M059J (cell line): ENCODE data around the gene CES2. TPM values are rescaled to one million over a fixed set of nuclear protein-coding genes. Genes with fewer than 3 reads are reported as not detected.
A peak's percentile ranks its signal among the peaks of the same experiment; 100 is the strongest.
"Not testable (repeated sequence)": the region's sequence is repeated elsewhere in the genome, so short reads cannot be mapped to it uniquely, and the experiment has no call there.

ENCODE experiments used
- DNase-seq: peaks from one replicate; pipeline ENCODE4 v3.0.0-alpha.2; 2012; ENCODE audit warnings: low read depth
- total RNA-seq: library from RNA; depleted of rRNA; stranded (reverse); fragments of >200 nt; shearing (Covaris generic); gene quantifications from 2 replicates; pipeline ENCODE4 v1.2.3, GENCODE V29; 2014; rRNA removed

Gene CES2, protein sequence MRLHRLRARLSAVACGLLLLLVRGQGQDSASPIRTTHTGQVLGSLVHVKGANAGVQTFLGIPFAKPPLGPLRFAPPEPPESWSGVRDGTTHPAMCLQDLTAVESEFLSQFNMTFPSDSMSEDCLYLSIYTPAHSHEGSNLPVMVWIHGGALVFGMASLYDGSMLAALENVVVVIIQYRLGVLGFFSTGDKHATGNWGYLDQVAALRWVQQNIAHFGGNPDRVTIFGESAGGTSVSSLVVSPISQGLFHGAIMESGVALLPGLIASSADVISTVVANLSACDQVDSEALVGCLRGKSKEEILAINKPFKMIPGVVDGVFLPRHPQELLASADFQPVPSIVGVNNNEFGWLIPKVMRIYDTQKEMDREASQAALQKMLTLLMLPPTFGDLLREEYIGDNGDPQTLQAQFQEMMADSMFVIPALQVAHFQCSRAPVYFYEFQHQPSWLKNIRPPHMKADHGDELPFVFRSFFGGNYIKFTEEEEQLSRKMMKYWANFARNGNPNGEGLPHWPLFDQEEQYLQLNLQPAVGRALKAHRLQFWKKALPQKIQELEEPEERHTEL
- total RNA-seq, result 15.9 and 26.6 TPM in 2 replicates

DNA sequence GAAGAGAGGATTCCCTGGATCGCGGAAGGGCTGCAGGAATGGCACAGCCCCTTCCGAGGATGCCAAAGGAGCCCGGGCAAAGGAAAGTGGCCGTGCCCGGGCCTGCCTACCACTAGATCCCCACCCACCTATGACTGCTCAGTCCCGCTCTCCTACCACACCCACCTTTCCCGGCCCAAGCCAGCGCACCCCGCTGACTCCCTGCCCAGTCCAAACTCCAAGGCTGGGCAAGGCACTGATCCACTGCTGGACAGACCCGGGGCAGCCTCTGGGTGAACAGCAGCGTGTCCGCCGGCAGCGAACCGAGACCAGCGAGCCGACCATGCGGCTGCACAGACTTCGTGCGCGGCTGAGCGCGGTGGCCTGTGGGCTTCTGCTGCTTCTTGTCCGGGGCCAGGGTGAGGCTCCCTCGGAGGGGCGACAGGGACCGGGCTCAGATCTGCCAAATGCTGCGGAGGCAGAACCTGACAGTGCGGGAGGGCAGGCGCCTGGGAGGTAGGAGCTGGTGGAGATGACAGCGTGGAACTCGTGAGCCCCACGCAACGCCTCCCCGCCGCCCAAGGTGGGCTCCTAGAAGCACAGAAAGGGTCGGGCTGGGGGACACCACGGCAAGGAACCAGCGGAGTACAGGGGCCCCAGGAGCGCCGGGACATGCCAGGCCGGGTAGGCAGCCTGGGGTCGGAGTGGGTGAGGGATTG, at the start of gene CES2:
Gene CES2 (plus strand): TSS at position 203 of the 698 bp plus-strand sequence. CDS start 120 bp downstream, at position 323.
- DNase-seq, result peak; percentile 50

DNA sequence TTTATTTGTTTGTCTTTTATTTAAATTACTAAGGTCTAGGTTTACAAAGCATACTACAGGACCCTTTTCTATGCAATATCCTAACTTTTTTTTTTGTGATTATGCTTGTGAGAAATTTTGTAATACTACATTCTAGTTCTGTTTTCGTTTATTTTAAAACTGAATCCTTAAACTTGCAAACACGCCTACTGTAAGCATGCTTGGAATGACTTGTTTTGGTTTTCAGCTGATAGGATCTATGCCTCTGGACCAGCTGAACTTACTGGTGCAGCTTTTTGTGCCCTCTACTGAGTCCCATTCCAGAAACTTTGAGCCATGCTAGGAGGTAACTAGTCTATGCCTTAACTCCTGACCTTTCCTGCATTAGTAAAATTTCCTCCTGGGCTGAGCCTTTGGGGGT, 49.0 kb upstream of the CES2 start:
- DNase-seq, result peak; percentile 43

DNA sequence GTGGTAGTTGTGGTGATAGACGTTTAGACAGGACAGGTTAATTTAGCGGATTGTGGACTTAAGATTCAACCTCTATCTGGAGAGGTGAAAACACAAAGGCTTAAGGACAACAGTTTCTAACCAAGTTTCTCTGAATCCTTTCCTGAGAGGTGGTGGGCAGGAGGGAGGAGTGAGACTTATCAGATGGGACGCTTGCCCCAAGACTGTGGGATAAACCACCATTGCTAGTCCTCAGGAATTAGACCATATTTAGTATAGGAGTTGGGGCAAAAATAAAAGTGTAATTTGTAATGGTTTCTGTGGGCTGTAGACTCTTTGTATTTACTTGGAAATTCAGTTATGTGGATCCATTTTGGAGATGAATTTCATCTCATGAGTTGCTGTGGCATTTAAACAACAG, 48.4 kb upstream of the CES2 start:
- peak; percentile 69 for DNase-seq

DNA sequence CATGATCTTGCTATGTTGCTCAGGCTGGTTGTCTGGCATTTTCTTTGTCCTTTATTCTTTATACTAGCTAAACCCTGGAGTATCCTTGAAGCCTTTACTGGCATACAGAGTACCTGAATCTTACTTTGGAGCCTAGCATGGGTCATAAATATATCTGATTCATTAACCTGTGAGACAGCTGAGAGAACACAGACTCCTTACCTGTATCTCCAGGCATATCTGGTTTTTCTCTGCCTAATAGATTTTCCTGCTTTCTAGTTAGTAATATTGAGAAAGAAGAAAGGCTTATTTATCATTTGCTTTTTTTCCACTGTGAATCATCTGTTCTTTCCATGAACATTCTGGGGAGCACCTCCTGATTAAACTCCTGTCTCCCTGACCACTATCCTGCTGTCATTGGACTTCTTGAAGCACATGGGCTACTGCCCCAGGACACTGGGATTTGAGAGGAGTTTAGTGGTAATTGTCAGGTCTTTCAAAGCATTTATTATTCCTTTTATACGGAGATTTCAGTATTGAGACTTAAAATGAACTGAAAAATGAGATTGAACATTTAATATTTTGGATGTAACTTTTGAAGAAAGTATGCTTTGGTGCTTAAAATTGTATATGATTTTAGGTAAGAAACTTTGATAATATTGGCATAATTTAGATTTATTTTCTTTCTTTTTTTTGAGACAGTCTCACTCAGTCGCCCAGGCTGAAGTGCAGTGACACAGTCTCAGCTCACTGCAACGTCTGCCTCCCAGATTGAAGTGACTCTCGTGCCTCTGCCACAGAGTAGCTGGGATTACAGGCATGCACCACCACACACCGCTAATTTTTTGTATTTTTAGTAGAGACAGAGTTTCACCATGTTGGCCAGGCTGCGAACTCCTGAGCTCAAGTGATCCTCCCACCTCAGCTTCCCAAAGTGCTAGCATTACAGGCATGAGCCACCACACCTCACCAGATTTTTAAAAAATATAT, 46.4 kb upstream of the CES2 start:
- DNase-seq, result no peak

DNA sequence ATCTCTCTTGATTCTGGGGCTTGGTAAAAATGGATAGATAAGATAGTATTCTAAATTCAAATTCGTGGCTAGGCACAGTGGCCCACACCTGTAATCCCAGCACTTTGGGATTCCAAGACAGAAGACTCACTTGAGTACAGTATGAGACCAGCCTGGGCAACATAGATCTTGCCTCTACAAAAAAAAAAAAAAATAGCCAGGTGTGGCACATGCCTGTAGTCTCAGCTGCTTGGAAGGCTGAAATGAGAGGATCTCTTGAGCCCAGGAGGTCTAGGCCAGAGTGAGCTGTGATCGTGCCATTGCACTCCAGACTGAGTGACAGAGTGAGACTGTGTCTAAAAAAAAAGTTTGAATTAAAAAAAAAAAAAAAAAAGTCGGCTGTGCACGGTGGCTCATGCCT, 45.7 kb upstream of the CES2 start:
- no peak for DNase-seq

DNA sequence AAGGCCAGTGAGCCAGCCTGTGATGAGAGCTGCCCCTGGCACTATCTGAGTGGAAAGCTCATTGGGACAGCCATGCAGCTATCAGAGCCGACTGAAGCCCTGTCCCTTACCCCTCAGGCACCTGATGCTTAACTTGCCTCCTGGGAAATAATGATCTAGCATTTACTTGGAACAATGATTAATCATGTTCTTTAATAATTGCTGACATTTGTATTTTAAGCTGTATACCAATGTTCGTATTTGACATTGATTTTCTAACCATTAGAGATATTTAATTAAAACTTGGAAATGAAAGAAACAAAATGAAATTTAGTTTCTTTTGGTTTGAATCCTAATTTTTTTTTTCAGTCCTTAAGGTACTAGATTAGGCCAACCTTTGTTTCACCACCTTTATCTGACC, 44.5 kb upstream of the CES2 start:
- DNase-seq, result no peak

DNA sequence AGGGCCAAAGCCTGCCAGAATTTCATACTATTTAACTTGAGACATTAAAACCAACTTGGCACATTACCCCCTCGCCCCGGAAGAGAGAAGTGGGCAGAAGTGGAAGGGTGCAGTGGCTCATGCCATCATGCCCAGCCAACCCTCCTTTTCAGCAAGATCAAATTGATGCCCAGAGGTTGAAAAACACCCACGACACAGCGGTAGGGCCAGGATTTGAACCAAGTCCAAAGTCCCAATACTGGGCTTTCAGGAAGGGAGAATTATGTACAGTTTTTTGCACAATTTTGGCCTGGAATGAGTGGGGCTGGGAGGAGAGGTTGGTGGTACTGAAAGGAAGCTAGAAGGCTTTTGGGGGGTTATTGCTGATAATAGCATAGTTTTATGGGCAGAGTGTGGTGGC, 44.0 kb upstream of the CES2 start:
- DNase-seq, result no peak

DNA sequence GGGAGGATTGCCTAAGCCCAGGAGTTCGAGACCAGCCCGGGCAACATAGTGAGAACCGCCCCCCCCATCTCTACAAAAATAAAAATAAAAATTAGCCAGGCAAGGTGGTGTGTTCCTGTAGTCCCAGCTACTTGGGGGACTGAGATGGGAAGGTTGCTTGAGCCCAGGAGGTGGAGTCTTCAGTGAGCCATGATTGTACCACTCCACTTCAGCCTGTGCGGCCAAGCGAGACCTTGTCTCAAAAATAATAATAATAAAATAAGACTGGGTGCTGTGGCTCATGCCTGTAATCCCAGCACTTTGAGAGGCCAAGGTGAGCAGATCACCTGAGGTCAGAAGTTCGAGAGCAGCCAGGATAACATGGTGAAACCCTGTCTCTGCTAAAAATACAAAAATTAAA, 43.5 kb upstream of the CES2 start:
- no peak for DNase-seq

DNA sequence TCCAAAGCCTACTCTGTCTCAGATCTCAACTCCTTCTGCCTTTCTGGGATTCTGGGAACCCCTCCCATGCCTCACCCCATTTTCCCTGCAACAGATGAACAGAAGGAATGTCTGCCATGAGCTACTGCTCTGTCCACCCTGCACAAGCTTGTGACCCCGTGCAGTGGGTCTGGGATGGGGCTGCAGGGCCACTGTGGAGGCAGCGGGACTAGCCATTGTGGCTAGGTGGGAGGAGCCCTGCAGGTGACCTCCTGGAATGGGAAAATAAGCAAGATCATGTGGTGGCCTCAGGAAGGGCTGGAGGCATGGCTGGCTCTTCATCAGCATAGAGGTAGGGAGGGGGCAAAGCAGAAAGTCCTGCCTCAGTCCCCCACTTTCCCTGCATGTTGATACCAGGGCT, 41.3 kb upstream of the CES2 start:
- DNase-seq, result no peak

DNA sequence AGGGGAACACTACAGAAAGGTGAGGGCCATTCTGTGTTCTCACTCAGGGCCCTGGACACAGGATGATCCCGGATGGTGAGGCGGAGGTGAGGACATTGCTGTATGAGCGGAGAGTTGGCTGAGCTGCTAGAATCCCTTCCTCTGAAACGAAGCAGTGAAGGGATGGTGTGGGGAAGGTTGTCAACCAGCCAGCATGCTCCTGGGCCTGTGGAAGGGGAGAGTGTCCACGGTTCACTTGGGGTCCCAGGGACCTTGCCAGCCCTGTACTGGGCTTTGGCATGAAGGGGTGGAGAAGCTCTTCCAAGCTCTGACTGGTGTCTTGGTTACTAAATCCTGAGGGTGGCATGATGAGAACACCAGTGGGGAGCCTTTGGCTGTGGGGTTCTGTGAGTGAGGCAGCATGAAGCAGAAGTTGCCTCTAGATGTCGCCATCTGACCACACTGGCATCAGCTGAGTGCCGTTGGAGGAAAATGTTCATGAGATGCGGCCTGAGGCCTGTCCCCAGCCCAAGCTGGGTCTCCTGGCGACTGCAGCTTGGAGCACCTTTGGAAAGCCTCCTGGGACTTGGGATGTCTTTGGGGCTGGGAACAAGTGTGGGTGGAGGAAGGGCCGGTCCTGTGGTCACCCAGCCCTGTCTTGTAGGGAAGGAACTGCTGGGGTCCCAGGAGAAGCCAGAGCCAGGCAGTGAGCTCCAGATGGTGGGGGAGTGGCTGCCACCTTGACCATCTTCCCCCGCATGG, 40.2 kb upstream of the CES2 start:
- peak; percentile 82 for DNase-seq

DNA sequence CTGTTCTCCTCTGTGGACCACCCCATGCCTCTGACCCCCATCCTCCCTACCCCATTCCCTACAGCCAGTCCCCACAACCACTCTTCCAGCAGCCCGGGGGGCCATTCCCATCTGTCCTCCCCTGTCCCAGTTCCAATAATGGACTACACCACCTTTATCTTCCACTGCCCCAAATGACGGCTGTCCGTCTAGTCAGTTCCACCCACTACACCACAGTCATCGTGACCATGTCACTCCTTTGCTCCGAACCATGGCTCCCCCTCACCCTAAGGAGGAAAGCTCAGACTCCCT, 39.7 kb upstream of the CES2 start:
- no peak for DNase-seq

DNA sequence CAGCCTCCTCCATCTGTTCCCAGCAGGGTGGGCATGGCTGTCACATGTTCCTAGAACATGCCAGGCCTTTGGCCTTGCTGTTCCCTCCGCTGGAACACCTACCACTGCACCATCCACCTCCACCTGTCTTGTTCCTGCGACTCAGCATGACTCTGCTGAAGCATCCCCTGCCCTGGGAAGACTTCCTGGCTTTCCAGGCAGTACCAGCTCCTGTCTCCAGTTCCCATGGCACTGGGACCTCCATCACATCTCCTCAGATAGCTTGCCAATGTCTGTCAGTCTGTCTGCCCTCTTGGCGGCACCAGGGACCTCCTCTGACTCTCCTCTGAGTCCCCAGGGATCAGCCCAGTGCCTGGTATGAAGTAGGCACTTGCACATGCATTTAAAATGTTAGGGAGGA, 39.3 kb upstream of the CES2 start:
- DNase-seq, result no peak

DNA sequence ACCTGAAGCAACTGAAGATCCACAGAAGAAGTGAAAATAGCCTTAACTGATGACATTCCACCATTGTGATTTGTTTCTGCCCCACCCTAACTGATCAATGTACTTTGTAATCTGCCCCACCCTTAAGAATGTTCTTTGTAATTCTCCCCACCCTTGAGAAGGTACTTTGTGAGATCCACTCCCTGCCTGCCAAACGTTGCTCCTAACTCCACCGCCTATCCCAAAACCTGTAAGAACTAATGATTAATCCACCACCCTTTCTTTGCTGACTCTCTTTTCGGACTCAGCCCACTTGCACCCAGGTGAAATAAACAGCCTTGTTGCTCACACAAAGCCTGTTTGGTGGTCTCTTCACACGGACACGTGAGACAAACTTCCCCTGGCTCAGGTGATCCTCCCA, 38.6 kb upstream of the CES2 start:
- DNase-seq, result not testable (repeated sequence)

DNA sequence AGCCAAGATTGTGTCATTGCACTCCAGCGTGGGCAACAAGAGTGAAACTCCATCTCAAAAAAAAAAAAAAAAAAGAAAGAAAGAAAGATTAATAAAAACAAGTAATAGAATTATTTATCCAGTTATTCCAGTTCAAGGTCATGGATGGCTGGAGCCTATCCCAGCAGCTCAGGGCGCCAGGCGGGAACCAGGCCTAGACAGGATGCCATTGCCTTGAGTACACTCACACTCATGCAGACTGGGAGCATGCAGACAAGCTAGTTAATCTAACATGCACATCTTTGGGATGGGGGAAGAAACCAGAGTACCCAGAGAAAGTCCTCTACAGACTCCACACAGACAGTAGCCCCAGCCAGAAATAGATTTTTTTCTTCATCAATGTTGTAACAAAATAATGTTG, 37.1 kb upstream of the CES2 start:
- peak; percentile 77 for DNase-seq

DNA sequence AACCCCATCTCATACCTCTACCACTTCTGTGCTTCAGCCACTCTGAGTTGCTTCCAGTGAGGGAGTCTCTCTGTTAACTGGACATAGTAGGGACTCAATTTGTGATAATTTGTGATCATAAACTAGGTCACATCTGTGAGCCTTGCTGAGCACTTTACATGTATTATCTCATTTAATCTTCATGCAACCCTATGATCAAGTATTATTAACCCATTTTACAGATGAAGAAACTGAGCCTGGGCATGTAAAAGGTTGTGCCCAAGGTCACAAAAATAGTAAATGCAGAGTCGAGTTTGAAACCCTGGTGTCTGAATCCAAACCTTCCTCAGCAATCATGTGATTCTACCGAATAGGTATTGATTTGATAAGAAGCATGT, 36.4 kb upstream of the CES2 start:
- DNase-seq, result no peak

DNA sequence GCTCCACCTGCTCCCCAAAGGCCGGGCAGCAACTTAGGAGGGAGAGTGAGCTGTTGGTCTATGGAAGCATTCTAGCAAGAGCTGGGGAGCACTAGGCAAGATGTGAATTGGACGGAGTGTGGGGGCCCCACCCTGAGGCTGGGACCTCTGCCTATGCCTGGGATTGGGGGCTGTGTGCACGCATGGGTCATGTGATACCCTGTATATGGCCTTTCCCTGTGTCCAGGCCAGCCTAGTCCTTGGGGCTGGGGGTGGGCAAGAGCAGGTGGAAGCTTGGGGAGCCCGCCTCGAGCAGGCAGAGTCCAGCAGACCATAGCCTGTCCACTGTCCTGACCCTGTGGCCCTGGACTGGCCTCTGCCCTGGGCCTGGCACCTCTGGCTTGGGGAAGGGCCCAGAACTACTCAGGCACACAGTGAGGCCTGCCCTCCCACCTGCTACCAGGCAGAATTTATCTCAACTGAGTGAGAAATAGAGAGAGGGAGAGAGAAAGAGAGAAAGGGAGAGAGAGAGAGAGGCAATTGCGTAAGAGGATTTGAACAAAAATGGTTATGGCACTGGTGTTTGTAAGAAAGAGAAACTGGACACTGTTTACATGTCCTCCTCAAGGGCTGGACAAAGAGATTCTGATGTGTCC, 35.9 kb upstream of the CES2 start:
- DNase-seq, result peak; percentile 69

DNA sequence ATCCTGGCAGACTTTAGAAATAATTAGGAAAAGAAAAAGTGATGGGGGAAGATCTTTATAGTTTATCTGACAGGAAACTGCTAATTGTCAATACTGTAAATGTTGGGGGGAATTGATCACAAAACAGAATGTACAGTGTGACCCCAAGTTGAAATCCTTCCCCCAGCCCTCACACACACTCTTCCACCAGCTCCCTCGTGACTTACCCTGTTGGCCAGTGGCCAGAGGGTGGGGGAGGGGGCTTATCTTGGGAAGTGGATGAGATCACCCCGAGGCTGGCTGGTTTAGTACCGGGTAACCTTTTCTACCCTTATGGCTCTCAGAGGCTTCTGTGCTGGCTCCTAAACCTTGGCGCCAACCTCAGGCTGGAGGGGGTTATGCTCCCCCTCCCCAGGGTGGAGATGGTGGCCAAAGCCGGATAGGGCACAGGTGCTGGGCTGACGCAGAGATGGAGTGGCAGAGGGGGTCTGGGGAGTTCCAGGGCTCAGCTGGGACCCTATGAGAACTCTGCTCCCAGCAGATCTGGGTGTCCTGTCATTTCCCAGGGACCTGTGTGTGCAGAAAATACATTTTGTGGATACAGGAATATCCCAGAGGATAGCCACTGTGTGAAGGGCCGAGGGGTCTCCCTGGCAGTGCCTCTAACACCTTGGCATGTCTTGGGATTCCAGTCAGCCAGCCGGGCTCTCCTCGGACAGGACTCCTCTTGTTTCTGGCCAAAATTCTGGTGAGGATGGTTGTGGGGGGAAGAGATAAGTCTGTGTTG, 35.2 kb upstream of the CES2 start:
- DNase-seq, result peak; percentile 94

DNA sequence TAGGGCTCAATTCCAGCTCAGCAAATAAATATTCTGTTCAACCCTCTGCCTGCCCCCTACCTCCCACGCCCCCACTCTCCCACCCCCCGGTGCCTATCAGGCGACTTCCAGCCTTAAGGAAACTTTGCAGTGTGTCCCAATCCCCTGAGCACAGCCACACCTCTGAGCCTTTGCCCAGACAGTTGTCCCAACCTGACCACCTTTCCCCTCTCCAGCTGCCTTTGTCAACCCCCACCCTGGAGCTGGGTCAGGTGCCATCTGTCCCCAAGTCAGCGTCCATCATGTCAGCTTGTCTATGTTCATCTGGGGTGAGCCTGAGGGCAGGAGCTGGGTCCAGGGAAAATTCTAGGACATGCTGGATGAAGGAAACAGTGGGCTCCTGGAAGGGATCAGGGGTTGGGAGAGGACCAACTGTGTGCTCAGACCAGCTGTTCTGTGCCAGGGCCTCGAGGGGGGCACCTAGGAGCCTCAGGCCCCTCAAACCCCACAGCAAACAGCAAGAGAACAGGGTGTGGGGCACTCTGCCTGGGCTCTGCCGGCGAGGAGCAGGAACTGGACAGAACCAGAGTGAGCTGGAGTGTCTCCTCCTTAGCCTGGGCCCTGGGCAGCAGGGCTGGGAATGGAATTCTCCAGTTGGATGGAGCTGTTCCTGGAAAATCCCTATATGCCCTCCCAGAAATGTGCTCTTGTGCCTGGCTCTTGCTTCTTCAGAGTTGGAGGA, 34.4 kb upstream of the CES2 start:
- no peak for DNase-seq

DNA sequence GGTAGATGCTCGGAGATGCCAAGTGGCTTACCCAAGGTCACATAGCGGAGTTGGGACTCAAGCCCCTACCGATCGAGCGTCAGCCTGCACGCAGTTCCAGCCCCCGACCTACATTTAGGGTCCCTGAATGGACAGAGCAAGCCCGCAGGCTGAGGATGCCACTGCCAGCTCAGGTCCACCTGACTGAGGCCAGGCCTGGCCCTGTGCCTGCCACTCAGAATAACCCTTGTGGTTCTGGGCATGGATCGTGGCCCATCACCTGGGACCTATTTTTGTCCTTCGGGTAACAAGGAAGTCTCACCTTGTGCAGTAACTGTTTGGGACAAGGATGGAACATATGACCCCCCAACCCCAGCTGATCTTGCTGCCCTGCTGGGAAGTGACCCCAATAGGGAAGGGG, 33.7 kb upstream of the CES2 start:
- no peak for DNase-seq
